ENCODE measurements around the gene KCNT1.

GRCh38 chr9:135695642-135696041 is 6.3 kb upstream of the KCNT1 start:
- TF ChIP-seq CTCF (conservative IDR thresholded peaks at IDR 0.05; ENCODE audit: low read depth, low read length) (no peak), EZH2 (IDR thresholded peaks at IDR 0.05; ENCODE audit: borderline replicate concordance, low read depth, low read length, poor library complexity, severe bottlenecking) (no peak)
